Right lobe of liver (tissue), 6 donors: ENCODE measurements around the gene TNFRSF11A. TPM values are rescaled to one million over a fixed set of nuclear protein-coding genes. Genes with fewer than 3 reads are reported as not detected.

ENCODE experiments used
- ATAC-seq, 4 donors: fragments of 200-7000 bp; cut with Tn5 transposase; one replicate each; pipeline ENCODE4 v1.9.1; 2020; ENCODE audit warnings: mild to moderate bottlenecking in 4 of 4, moderate library complexity in 4 of 4
- DNase-seq, 3 donors: peaks; one replicate each; pipeline ENCODE4 v3.0.0-alpha.2; 2020
- H3K27ac ChIP-seq, 3 donors: fragments of 200-600 bp; one replicate each; pipeline ENCODE4 v1.8.0; 2022
- H3K27me3 ChIP-seq, 2 donors: fragments of 200-600 bp; one replicate each; pipeline ENCODE4 v1.8.0; 2022
- H3K36me3 ChIP-seq, 4 donors: fragments of 200-600 bp; sonication (generic) in 1 of 4; one replicate each; pipeline versions ENCODE4 v1.5.1 to v1.8.0; 2017 to 2022; ENCODE audit warnings: control low read depth in 1 of 4
- H3K4me1 ChIP-seq, 4 donors: fragments of 200-600 bp; sonication (generic) in 1 of 4; one replicate each; pipeline versions ENCODE4 v1.5.1 to v1.8.0; 2017 to 2022; ENCODE audit warnings: control low read depth in 1 of 4
- H3K4me3 ChIP-seq, 3 donors: fragments of 200-600 bp; one replicate each; pipeline ENCODE4 v1.8.0; 2022
- H3K9me3 ChIP-seq, 4 donors: fragments of 200-600 bp; sonication (generic) in 1 of 4; one replicate each; pipeline versions ENCODE4 v1.5.1 to v1.8.0; 2017 to 2022; ENCODE audit warnings: control low read depth in 1 of 4
- POLR2A ChIP-seq: fragments of 450-650 bp; IDR thresholded peaks from one replicate; pipeline ENCODE4 v1.6.1; 2017; ENCODE audit warnings: antibody characterized with exemption, mild to moderate bottlenecking
- WGBS: methylation state at CpG from one replicate; pipeline ENCODE4 v1.1.6; 2018; ENCODE audit warnings: low coverage, low lambda C conversion rate; ENCODE audit not compliant: insufficient coverage; ENCODE audit errors: missing lambda C conversion rate; 5-methylcytosine and 5-hydroxymethylcytosine counted together
- intact Hi-C, 2 donors: fragments of 100-400 bp; cut with DNase I; formaldehyde crosslinking; loops; one replicate each; pipeline versions ENCODE4 v1.11.2 to v1.14.1; 2022
- total RNA-seq, 6 experiments: library from RNA; depleted of rRNA in 2 of 6; stranded (reverse); fragments of >200 nt in 2 of 6; fragmentation: NEBNext Ultra II Directional in 3 of 6; extraction: Animal tissue kit (Norgen Biotek cat#: 25700) in 3 of 6; gene quantifications; one replicate each; pipeline versions ENCODE4 v1.1.0 to v1.2.4, GENCODE V29; 2016 to 2023
- TF ChIP-seq, protein P1 (sequence below), 4 donors: fragments of 200-600 bp in 3 of 4; fragments of 450-650 bp in 1 of 4; IDR thresholded peaks; one replicate each; pipeline versions ENCODE4 v1.5.1 to v1.8.0; 2016 to 2022; ENCODE audit warnings: antibody characterized with exemption in 4 of 4, mild to moderate bottlenecking in 2 of 4
- donor health status: DM: no; HTN: yes; CAD: no.
- donor health status: DM: no; HTN: no; CAD: no.
- donor health status: DM: no; HTN: no; CAD: no.
- donor health status: DM: no; HTN: yes; CAD: no.
- donor health status: DM: no; HTN: yes; CAD: no.

The TNFRSF11A gene
- total RNA-seq, 6 experiments from 2014 or later: 0.27 to 2.1 (median 0.81) TPM

DNA sequence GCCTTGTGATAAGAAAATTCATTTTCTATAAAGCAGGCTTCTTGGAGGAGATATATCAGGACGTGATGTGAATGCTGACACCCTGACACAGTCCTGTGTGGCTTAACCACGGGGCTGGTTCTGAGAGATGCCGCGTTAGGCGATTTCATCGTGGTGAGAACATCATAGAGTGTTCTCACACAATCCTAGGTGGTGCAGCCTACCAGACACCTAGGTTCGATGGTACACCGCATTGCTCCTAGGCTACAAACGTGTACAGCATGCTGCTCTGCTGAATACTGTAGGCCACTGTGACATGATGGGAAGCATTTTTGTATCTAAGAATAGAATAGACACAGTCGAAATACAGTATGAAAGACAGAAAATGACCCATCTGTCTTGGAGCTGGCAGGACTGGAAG lies 82.5 kb downstream of the TNFRSF11A start:
- no peak for ATAC-seq

DNA sequence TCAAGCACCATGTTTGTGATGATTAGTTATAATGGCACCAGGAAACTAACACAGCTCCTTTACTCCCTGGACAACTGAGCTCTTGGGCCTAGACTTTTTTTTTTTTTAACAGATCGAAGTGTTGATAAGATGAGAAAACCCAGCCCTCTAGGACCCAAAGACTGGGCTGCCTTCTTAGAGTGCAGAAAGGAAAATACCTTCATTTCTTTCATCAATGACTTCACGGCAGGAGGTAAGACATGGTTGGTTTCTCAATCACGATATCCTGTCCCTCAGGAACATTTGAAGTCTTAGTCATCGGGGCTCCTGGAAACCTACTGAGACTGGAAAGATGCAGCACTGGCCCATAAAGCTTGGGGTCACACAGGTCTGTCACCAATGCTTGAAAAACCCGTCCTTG lies 84.7 kb downstream of the TNFRSF11A start:
- H3K27me3 ChIP-seq: no peaks in the 10 kb centered on the region
- no peak for TF ChIP-seq POLR2A
- TF ChIP-seq, protein P1, sequence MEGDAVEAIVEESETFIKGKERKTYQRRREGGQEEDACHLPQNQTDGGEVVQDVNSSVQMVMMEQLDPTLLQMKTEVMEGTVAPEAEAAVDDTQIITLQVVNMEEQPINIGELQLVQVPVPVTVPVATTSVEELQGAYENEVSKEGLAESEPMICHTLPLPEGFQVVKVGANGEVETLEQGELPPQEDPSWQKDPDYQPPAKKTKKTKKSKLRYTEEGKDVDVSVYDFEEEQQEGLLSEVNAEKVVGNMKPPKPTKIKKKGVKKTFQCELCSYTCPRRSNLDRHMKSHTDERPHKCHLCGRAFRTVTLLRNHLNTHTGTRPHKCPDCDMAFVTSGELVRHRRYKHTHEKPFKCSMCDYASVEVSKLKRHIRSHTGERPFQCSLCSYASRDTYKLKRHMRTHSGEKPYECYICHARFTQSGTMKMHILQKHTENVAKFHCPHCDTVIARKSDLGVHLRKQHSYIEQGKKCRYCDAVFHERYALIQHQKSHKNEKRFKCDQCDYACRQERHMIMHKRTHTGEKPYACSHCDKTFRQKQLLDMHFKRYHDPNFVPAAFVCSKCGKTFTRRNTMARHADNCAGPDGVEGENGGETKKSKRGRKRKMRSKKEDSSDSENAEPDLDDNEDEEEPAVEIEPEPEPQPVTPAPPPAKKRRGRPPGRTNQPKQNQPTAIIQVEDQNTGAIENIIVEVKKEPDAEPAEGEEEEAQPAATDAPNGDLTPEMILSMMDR (IDR thresholded peaks at IDR 0.05): no peak
- no peak overlapping the region for H3K27ac ChIP-seq
- DNase-seq (no peak), ATAC-seq (no peak)
- H3K4me1 ChIP-seq: no peaks in the 10 kb centered on the region
- no peaks in the 10 kb centered on the region for H3K9me3 ChIP-seq
- H3K36me3 ChIP-seq: no peaks in the 10 kb centered on the region
- WGBS: 50% methylated on average over 4 of the region's 5 CpGs
- no peak overlapping the region for H3K4me3 ChIP-seq
- intact Hi-C loops: no loop called here

More for the DNA sequence above, 82.5 kb downstream of the TNFRSF11A start:
- DNase-seq: no peak
- no peak for TF ChIP-seq POLR2A
- TF ChIP-seq, protein P1 (IDR thresholded peaks at IDR 0.05): no peak
- H3K4me3 ChIP-seq: no peak overlapping the region
- no peaks in the 10 kb centered on the region for H3K4me1 ChIP-seq
- no peaks in the 10 kb centered on the region for H3K27me3 ChIP-seq
- H3K9me3 ChIP-seq: no peaks in the 10 kb centered on the region
- intact Hi-C loops: no loop called here
- no peak overlapping the region for H3K27ac ChIP-seq
- 57% methylated on average over 2 of the region's 10 CpGs for WGBS
- no peaks in the 10 kb centered on the region for H3K36me3 ChIP-seq

DNA sequence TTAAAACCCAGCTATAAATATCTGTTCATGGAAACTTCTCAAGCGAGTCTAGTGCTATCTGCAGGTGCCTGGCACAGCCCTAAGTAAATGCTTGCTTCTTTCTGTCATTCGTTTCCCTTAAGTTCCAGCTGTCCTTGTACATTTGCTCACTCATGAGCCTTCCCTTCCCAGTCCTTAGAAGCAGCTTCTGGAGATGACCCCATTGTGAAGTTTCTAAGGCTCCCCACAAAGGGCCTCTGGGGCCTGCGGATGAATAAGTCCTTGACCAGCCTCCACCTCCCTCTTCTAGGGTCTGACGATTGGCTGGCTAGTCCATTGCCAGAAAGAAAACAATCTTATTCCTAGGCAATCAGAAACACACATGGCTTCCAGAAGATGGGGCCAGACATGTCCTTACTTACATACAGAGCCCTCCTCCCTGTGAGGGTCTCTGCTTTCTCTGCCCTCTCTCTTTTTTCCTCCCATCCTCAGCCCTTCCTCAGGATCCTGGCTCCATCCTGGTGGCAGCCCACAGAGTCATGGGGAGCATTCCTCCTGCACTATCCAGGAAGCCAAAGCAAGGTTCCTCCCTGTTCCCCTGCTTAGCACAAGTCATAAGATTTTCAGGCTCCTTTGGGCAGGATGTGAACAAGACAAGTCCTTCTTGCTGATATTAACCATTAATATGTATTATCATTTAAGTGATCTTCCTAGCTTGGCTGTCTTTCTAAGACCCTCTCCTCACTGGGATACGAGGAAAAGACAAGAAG lies 87.3 kb downstream of the TNFRSF11A start:
- no peak for DNase-seq
- H3K9me3 ChIP-seq: no peaks in the 10 kb centered on the region
- H3K27ac ChIP-seq: no peak overlapping the region
- intact Hi-C loops: no loop called here
- TF ChIP-seq, protein P1 (IDR thresholded peaks at IDR 0.05): no peak
- TF ChIP-seq POLR2A: no peak
- no peak for ATAC-seq
- no peak overlapping the region for H3K4me3 ChIP-seq
- H3K4me1 ChIP-seq: no peaks in the 10 kb centered on the region
- H3K27me3 ChIP-seq: no peaks in the 10 kb centered on the region
- 67% methylated on average over 5 of the region's 5 CpGs for WGBS
- no peaks in the 10 kb centered on the region for H3K36me3 ChIP-seq

DNA sequence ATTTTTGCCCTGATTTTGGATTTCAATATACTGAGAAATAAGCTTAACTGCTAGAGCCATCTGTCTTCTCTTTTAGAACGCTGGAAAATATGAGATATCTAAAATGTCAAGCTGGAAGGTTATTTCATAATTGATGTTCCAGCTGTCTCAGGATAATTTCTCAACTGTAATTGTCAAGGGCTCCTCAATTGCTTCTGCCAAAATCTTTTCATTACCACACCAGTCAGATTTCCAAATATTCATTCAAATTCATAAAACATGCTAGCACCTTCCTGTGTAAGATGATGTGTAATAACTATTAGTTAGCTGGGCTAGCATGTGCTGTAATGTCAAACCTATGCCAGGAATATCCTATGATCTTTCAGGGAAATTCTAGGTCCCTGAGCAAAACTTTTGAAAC lies 88.1 kb downstream of the TNFRSF11A start:
- no peak for TF ChIP-seq POLR2A
- intact Hi-C loops: no loop called here
- Histone ChIP-seq H3K4me1 (no peaks in the 10 kb centered on the region), H3K36me3 (no peaks in the 10 kb centered on the region), H3K27me3 (no peaks in the 10 kb centered on the region), H3K9me3 (no peaks in the 10 kb centered on the region), H3K27ac (no peak overlapping the region), H3K4me3 (no peak overlapping the region)
- DNase-seq: no peak
- ATAC-seq: no peak
- WGBS: 60% methylated on average over 1 of the region's 1 CpG

DNA sequence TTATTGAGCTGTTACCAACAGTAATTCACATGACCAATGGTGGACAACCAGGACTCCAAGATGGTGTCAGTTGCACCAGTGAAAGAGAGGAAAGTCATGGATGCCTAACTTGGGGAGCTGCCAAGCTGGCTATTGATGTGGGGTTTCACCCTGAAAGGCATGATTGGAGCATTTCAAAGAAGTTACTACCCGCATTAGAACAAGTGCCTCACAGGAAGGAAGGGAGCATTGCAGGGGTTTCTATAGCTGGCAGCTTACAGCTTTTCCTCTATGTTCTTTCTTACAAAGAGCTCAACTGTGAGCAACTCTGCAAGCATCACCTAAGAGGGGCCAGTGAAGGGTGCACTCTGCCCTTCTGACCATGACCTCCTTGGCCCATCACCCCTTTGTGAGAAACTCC lies 93.1 kb downstream of the TNFRSF11A start:
- Histone ChIP-seq H3K4me3 (no peak overlapping the region), H3K36me3 (no peaks in the 10 kb centered on the region), H3K27ac (no peak overlapping the region), H3K4me1 (peaks cover 0 to 8% (median 0%) of the 10 kb centered on the region in 4 donors), H3K27me3 (no peaks in the 10 kb centered on the region), H3K9me3 (no peaks in the 10 kb centered on the region)
- TF ChIP-seq POLR2A: no peak
- TF ChIP-seq, protein P1 (IDR thresholded peaks at IDR 0.05): no peak
- no peak for DNase-seq
- intact Hi-C loops: no loop called here
- ATAC-seq: no peak
- no CpG with 5 or more reads among the region's 1 CpG for WGBS
